Measurements from ENCODE around the gene DAGLA. TPM values are rescaled to one million over a fixed set of nuclear protein-coding genes. Genes with fewer than 3 reads are reported as not detected.

The DAGLA gene
- total RNA-seq, 4 donors from 2014 or later, result 5.8 to 18.9 (median 10.2) TPM

GRCh38 chr11:61787928-61788491 is 107.8 kb downstream of the DAGLA start:
- no peak for TF ChIP-seq POLR2A (IDR thresholded peaks at IDR 0.05)
- peak in 4 of 6 experiments; percentile 23 to 66 (median 61) for TF ChIP-seq CTCF (IDR thresholded peaks at IDR 0.05)
- no peaks in the 10 kb centered on the region for H3K27me3 ChIP-seq
- H3K9me3 ChIP-seq, result no peaks in the 10 kb centered on the region
- peaks cover 0 to 72% (median 0%) of the 10 kb centered on the region in 3 donors for H3K36me3 ChIP-seq
- H3K27ac ChIP-seq, result no peak overlapping the region
- DNase-seq, result peak in 1 of 3 donors; percentile 60
- H3K4me3 ChIP-seq, result no peak overlapping the region
- H3K4me1 ChIP-seq, result peaks cover 0 to 8% (median 0%) of the 10 kb centered on the region in 4 donors

- Histone ChIP-seq H3K9me3 (no peaks in the 10 kb centered on the region), H3K4me3 (peak overlapping the region; percentile 65 to 87 (median 80)), H3K27ac (peak overlapping the region; percentile 91 to 95 (median 93)), H3K36me3 (peaks cover 0 to 36% (median 0%) of the 10 kb centered on the region in 3 donors), H3K27me3 (no peaks in the 10 kb centered on the region), H3K4me1 (peaks cover 0 to 18% (median 3%) of the 10 kb centered on the region in 4 donors)
- TF ChIP-seq POLR2A (IDR thresholded peaks at IDR 0.05) (no peak), CTCF (IDR thresholded peaks at IDR 0.05) (peak in 1 of 6 experiments; percentile 11)
- DNase-seq, result peak in 2 of 3 donors; percentile 35 to 72
Measured at GRCh38 chr11:61791737-61792309, 111.6 kb downstream of the DAGLA start.

GRCh38 chr11:61792310-61793082 is 112.3 kb downstream of the DAGLA start, which contains the start of the genes FEN1 and TMEM258:
TSS of gene FEN1 (plus strand) at chr11:61792911. CDS start at chr11:61795362, 2,451 bp downstream.
TSS of gene TMEM258 (minus strand) at chr11:61792599. CDS start at chr11:61792558, 41 bp downstream.
- Histone ChIP-seq H3K4me3 (peak within 1 kb of the TSS; percentile 65 to 87 (median 80)), H3K9me3 (no peaks in the 10 kb centered on the region), H3K27me3 (no peaks in the 10 kb centered on the region), H3K36me3 (peaks cover 0 to 30% (median 0%) of the 10 kb centered on the region in 3 donors), H3K27ac (peak within 1 kb of the TSS; percentile 91 to 95 (median 93)), H3K4me1 (peaks cover 0 to 18% (median 3%) of the 10 kb centered on the region in 4 donors)
- DNase-seq, result peak; percentile 90 to 95 (median 94)
- TF ChIP-seq POLR2A (IDR thresholded peaks at IDR 0.05) (peak; percentile 22 to 43), CTCF (IDR thresholded peaks at IDR 0.05) (peak in 3 of 6 experiments; percentile 33 to 42 (median 35))

GRCh38 chr11:61793083-61793828 is 113.1 kb downstream of the DAGLA start:
- H3K4me1 ChIP-seq, result peaks cover 0 to 18% (median 3%) of the 10 kb centered on the region in 4 donors
- peak overlapping the region; percentile 65 to 87 (median 80) for H3K4me3 ChIP-seq
- H3K36me3 ChIP-seq, result peaks cover 0 to 22% (median 0%) of the 10 kb centered on the region in 3 donors
- TF ChIP-seq CTCF (IDR thresholded peaks at IDR 0.05) (no peak), POLR2A (IDR thresholded peaks at IDR 0.05) (no peak)
- H3K27me3 ChIP-seq, result no peaks in the 10 kb centered on the region
- H3K9me3 ChIP-seq, result no peaks in the 10 kb centered on the region
- peak overlapping the region; percentile 91 to 95 (median 93) for H3K27ac ChIP-seq
- no peak for DNase-seq

GRCh38 chr11:61793829-61794204 is 113.6 kb downstream of the DAGLA start:
- DNase-seq, result no peak
- Histone ChIP-seq H3K27ac (no peak overlapping the region), H3K4me3 (peak overlapping the region in 1 of 4 donors; percentile 81), H3K27me3 (no peaks in the 10 kb centered on the region), H3K36me3 (peaks cover 0 to 16% (median 0%) of the 10 kb centered on the region in 3 donors), H3K9me3 (no peaks in the 10 kb centered on the region), H3K4me1 (peaks cover 0 to 18% (median 3%) of the 10 kb centered on the region in 4 donors)
- TF ChIP-seq CTCF (IDR thresholded peaks at IDR 0.05) (no peak), POLR2A (IDR thresholded peaks at IDR 0.05) (no peak)
